ENCODE data around the gene ACKR3. TPM values are rescaled to one million over a fixed set of nuclear protein-coding genes. Genes with fewer than 3 reads are reported as not detected.

The ACKR3 gene
- total RNA-seq, 1 donor from 2014 or later, result 4.9 TPM

GRCh38 chr2:236583621-236584203 is 14.1 kb downstream of the ACKR3 start:
- intact Hi-C loops (cut with micrococcal nuclease), result no loop called here

GRCh38 chr2:236584521-236585384 is 15.1 kb downstream of the ACKR3 start:
- intact Hi-C loops (cut with micrococcal nuclease), result no loop called here

- intact Hi-C loops (cut with micrococcal nuclease), result no loop called here
Observed at GRCh38 chr2:236585966-236586365, 16.3 kb downstream of the ACKR3 start.

GRCh38 chr2:236587861-236588815 is 18.5 kb downstream of the ACKR3 start:
- intact Hi-C loops (cut with micrococcal nuclease), result no loop called here

GRCh38 chr2:236588932-236589592 is 19.4 kb downstream of the ACKR3 start:
- intact Hi-C loops (cut with micrococcal nuclease), result no loop called here

- intact Hi-C loops (cut with micrococcal nuclease), result no loop called here
Observed at GRCh38 chr2:236590846-236591245, 21.2 kb downstream of the ACKR3 start.

- intact Hi-C loops (cut with micrococcal nuclease), result no loop called here
Observed at GRCh38 chr2:236592821-236593220, 23.2 kb downstream of the ACKR3 start.

- intact Hi-C loops (cut with micrococcal nuclease), result no loop called here
Observed at GRCh38 chr2:236593531-236593930, 23.9 kb downstream of the ACKR3 start.

- intact Hi-C loops (cut with micrococcal nuclease), result no loop called here
Observed at GRCh38 chr2:236593956-236594355, 24.3 kb downstream of the ACKR3 start.

- intact Hi-C loops (cut with micrococcal nuclease), result no loop called here
Observed at GRCh38 chr2:236597629-236598028, 28.0 kb downstream of the ACKR3 start.

- intact Hi-C loops (cut with micrococcal nuclease), result no loop called here
Observed at GRCh38 chr2:236599059-236599458, 29.4 kb downstream of the ACKR3 start.

- intact Hi-C loops (cut with micrococcal nuclease), result no loop called here
Observed at GRCh38 chr2:236600158-236600557, 30.5 kb downstream of the ACKR3 start.

GRCh38 chr2:236600892-236601291 is 31.3 kb downstream of the ACKR3 start:
- intact Hi-C loops (cut with micrococcal nuclease), result no loop called here

- intact Hi-C loops (cut with micrococcal nuclease), result no loop called here
Observed at GRCh38 chr2:236601316-236602202, 31.9 kb downstream of the ACKR3 start.

- intact Hi-C loops (cut with micrococcal nuclease), result no loop called here
Observed at GRCh38 chr2:236602678-236603077, 33.1 kb downstream of the ACKR3 start.

- intact Hi-C loops (cut with micrococcal nuclease), result no loop called here
Observed at GRCh38 chr2:236603361-236604015, 33.9 kb downstream of the ACKR3 start.

- intact Hi-C loops (cut with micrococcal nuclease), result no loop called here
Observed at GRCh38 chr2:236604575-236605344, 35.1 kb downstream of the ACKR3 start.

- intact Hi-C loops (cut with micrococcal nuclease), result no loop called here
Observed at GRCh38 chr2:236605345-236605734, 35.7 kb downstream of the ACKR3 start.

GRCh38 chr2:236606023-236606422 is 36.4 kb downstream of the ACKR3 start:
- intact Hi-C loops (cut with micrococcal nuclease), result no loop called here
